ENCODE data around the gene SMURF1. TPM values are rescaled to one million over a fixed set of nuclear protein-coding genes. Genes with fewer than 3 reads are reported as not detected.
"Not testable (repeated sequence)": the region's sequence is repeated elsewhere in the genome, so short reads cannot be mapped to it uniquely, and the experiment has no call there.

Gene SMURF1
- total and polyA plus RNA-seq, 2 experiments from 2014 or later: 12.4 to 21.7 TPM

GRCh38 chr7:99167072-99167471, 23.2 kb upstream of the SMURF1 start:
- Histone ChIP-seq H3K4me1 (ENCODE audit: insufficient read depth) (no peaks in the 10 kb centered on the region), H3K36me3 (replicated peaks; ENCODE audit: insufficient read depth, low read depth) (no peaks in the 10 kb centered on the region), H3K9me2 (replicated peaks; ENCODE audit: insufficient read depth) (no peaks in the 10 kb centered on the region), H3K9me3 (ENCODE audit: low read depth) (no peaks in the 10 kb centered on the region), H4K20me1 (ENCODE audit: insufficient read depth, poor library complexity, severe bottlenecking) (no peaks in the 10 kb centered on the region), H2AFZ (no peak overlapping the region), H3K27ac (no peak overlapping the region), H3K79me2 (no peaks in the 10 kb centered on the region), H3K4me3 (no peak overlapping the region), H3K4me2 (no peak overlapping the region), H3K27me3 (no peaks in the 10 kb centered on the region)
- no peak for DNase-seq (ENCODE audit: low spot score)
- no peak for TF ChIP-seq EZH2 (IDR thresholded peaks at IDR 0.05; ENCODE audit: borderline replicate concordance)
- no peak for TF ChIP-seq EZH2phosphoT487 (IDR thresholded peaks at IDR 0.05; ENCODE audit: low read depth, severe bottlenecking, unreplicated experiment)
- no peak for TF ChIP-seq CTCF (IDR thresholded peaks at IDR 0.05; ENCODE audit: poor library complexity)
- WGBS (ENCODE audit: low lambda C conversion rate, missing lambda C conversion rate): 71% methylated on average over 8 of the region's 8 CpGs

- 82% methylated on average over 3 of the region's 3 CpGs for WGBS (ENCODE audit: low lambda C conversion rate, missing lambda C conversion rate)
- Histone ChIP-seq H3K4me2 (no peak overlapping the region), H3K9me3 (ENCODE audit: low read depth) (no peaks in the 10 kb centered on the region), H3K4me3 (no peak overlapping the region), H3K9me2 (replicated peaks; ENCODE audit: insufficient read depth) (no peaks in the 10 kb centered on the region), H2AFZ (no peak overlapping the region), H3K36me3 (replicated peaks; ENCODE audit: insufficient read depth, low read depth) (no peaks in the 10 kb centered on the region), H3K79me2 (no peaks in the 10 kb centered on the region), H4K20me1 (ENCODE audit: insufficient read depth, poor library complexity, severe bottlenecking) (no peaks in the 10 kb centered on the region), H3K27me3 (no peaks in the 10 kb centered on the region), H3K4me1 (ENCODE audit: insufficient read depth) (no peaks in the 10 kb centered on the region), H3K27ac (no peak overlapping the region)
- no peak for TF ChIP-seq EZH2phosphoT487 (IDR thresholded peaks at IDR 0.05; ENCODE audit: low read depth, severe bottlenecking, unreplicated experiment)
- no peak for TF ChIP-seq EZH2 (IDR thresholded peaks at IDR 0.05; ENCODE audit: borderline replicate concordance)
- no peak for TF ChIP-seq CTCF (IDR thresholded peaks at IDR 0.05; ENCODE audit: poor library complexity)
- no peak for DNase-seq (ENCODE audit: low spot score)
These were observed 21.9 kb upstream of the SMURF1 start for GRCh38 chr7:99165816-99166215.

GRCh38 chr7:99163669-99164068, 19.8 kb upstream of the SMURF1 start:
- not testable (repeated sequence) for H3K27ac ChIP-seq; H3K4me1 ChIP-seq (ENCODE audit: insufficient read depth); H3K27me3 ChIP-seq; H3K4me2 ChIP-seq; H3K9me3 ChIP-seq (ENCODE audit: low read depth); H2AFZ ChIP-seq; H3K4me3 ChIP-seq; H3K79me2 ChIP-seq; DNase-seq (ENCODE audit: low spot score); H4K20me1 ChIP-seq (ENCODE audit: insufficient read depth, poor library complexity, severe bottlenecking); H3K36me3 ChIP-seq (replicated peaks; ENCODE audit: insufficient read depth, low read depth); H3K9me2 ChIP-seq (replicated peaks; ENCODE audit: insufficient read depth)
- WGBS (ENCODE audit: low lambda C conversion rate, missing lambda C conversion rate): 91% methylated on average over 4 of the region's 4 CpGs

GRCh38 chr7:99156649-99157048, 12.7 kb upstream of the SMURF1 start:
- H2AFZ ChIP-seq: no peak overlapping the region
- no peak overlapping the region for H3K27ac ChIP-seq
- DNase-seq (ENCODE audit: low spot score): no peak
- TF ChIP-seq EZH2 (IDR thresholded peaks at IDR 0.05; ENCODE audit: borderline replicate concordance): no peak
- TF ChIP-seq EZH2phosphoT487 (IDR thresholded peaks at IDR 0.05; ENCODE audit: low read depth, severe bottlenecking, unreplicated experiment): no peak
- no peak for TF ChIP-seq CTCF (IDR thresholded peaks at IDR 0.05; ENCODE audit: poor library complexity)
- no peaks in the 10 kb centered on the region for H3K4me1 ChIP-seq (ENCODE audit: insufficient read depth)
- H3K36me3 ChIP-seq (replicated peaks; ENCODE audit: insufficient read depth, low read depth): no peaks in the 10 kb centered on the region
- H3K79me2 ChIP-seq: no peaks in the 10 kb centered on the region
- H4K20me1 ChIP-seq (ENCODE audit: insufficient read depth, poor library complexity, severe bottlenecking): no peaks in the 10 kb centered on the region
- H3K4me3 ChIP-seq: no peak overlapping the region
- H3K9me3 ChIP-seq (ENCODE audit: low read depth): no peaks in the 10 kb centered on the region
- no peaks in the 10 kb centered on the region for H3K9me2 ChIP-seq (replicated peaks; ENCODE audit: insufficient read depth)
- H3K4me2 ChIP-seq: no peak overlapping the region
- H3K27me3 ChIP-seq: no peaks in the 10 kb centered on the region

All from hepatocyte (in vitro differentiated cells).